Right atrium auricular region (tissue), 2 donors: ENCODE results near the gene FMO1. TPM values are rescaled to one million over a fixed set of nuclear protein-coding genes. Genes with fewer than 3 reads are reported as not detected.

Source experiments
- DNase-seq: peaks from one replicate; pipeline ENCODE4 v3.0.0-alpha.2; 2019; ENCODE audit warnings: low spot score
- H3K27ac ChIP-seq, 2 donors: fragments of 200-600 bp; sonication (generic); 1 replicate in 1 of 2; 2 replicates in 1 of 2; pipeline ENCODE4 v1.5.1; 2016 to 2019
- H3K27me3 ChIP-seq, 2 donors: fragments of 200-600 bp; sonication (generic); one replicate each; pipeline versions ENCODE4 v1.5.1 to v1.6.0; 2017 to 2019
- H3K36me3 ChIP-seq: fragments of 200-600 bp; sonication (generic); one replicate; pipeline ENCODE4 v1.5.1; 2016
- H3K4me1 ChIP-seq, 2 donors: fragments of 200-600 bp; sonication (generic); one replicate each; pipeline versions ENCODE4 v1.5.1 to v1.6.0; 2017 to 2019
- H3K4me3 ChIP-seq, 2 donors: fragments of 200-600 bp; sonication (generic); 1 replicate in 1 of 2; 2 replicates in 1 of 2; pipeline ENCODE4 v1.5.1; 2017 to 2019; ENCODE audit warnings: mild to moderate bottlenecking in 1 of 2, moderate library complexity in 1 of 2
- H3K9me3 ChIP-seq, 2 donors: fragments of 200-600 bp; sonication (generic); one replicate each; pipeline ENCODE4 v1.5.1; 2019
- total RNA-seq, 2 donors: library from RNA; depleted of rRNA; stranded (reverse); fragments of >200 nt; gene quantifications; one replicate each; pipeline ENCODE4 v1.1.0, GENCODE V29; 2016
- TF ChIP-seq, protein P1 (sequence below), 2 donors: fragments of 200-600 bp; sonication (generic); IDR thresholded peaks; one replicate each; pipeline ENCODE4 v1.5.1; 2019; ENCODE audit warnings: antibody characterized with exemption in 2 of 2

Gene FMO1
- total RNA-seq, 2 donors from 2014 or later = 0.37 to 0.47 TPM

DNA sequence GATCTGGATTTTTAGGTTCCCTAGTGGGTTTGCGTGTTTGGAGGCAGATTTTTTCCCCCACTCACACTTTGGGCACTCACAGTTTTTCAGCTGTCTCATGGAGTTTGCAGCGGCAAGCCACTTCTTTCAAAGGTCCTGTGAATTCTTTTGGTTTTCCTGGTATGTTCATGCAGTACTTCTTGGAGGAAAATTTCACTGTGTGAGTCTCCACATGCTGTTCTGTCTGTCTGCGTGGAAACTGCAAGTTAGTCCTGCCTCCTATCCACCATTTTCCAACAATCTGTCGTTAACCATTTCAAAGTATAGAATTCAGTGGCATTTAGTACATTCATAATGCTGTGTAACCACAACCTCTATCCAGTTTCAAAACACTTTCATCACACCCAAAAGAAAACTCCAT is 793 bp upstream of the FMO1 start:
- TF ChIP-seq, protein P1, sequence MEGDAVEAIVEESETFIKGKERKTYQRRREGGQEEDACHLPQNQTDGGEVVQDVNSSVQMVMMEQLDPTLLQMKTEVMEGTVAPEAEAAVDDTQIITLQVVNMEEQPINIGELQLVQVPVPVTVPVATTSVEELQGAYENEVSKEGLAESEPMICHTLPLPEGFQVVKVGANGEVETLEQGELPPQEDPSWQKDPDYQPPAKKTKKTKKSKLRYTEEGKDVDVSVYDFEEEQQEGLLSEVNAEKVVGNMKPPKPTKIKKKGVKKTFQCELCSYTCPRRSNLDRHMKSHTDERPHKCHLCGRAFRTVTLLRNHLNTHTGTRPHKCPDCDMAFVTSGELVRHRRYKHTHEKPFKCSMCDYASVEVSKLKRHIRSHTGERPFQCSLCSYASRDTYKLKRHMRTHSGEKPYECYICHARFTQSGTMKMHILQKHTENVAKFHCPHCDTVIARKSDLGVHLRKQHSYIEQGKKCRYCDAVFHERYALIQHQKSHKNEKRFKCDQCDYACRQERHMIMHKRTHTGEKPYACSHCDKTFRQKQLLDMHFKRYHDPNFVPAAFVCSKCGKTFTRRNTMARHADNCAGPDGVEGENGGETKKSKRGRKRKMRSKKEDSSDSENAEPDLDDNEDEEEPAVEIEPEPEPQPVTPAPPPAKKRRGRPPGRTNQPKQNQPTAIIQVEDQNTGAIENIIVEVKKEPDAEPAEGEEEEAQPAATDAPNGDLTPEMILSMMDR (IDR thresholded peaks at IDR 0.05) = no peak
- Histone ChIP-seq H3K27ac (no peak overlapping the region), H3K36me3 (no peaks in the 10 kb centered on the region), H3K9me3 (no peaks in the 10 kb centered on the region), H3K4me1 (peaks cover 0 to 5% of the 10 kb centered on the region in 2 donors), H3K4me3 (no peak overlapping the region), H3K27me3 (no peaks in the 10 kb centered on the region)
- no peak for DNase-seq

DNA sequence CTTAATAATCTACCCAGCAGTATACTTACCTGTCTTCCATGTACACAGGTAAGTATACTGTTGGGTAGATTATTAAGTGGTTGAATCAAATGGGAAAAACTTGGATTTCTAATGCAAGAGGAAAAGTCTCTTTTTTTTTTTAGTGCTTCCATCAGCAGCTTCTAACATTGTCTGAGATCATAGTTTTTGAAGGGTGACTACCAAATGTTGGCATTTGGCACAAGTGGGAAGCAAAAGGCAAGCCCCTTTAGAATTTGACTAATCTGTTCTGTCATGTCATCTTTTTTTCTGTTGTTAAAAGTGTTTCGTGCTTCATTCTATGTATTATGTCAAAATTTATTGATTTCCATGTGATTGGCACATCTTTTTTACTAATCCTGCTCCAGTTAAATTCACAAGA is 547 bp downstream of the FMO1 start:
- TF ChIP-seq, protein P1 (IDR thresholded peaks at IDR 0.05) = no peak
- Histone ChIP-seq H3K9me3 (no peaks in the 10 kb centered on the region), H3K27ac (no peak overlapping the region), H3K36me3 (no peaks in the 10 kb centered on the region), H3K27me3 (no peaks in the 10 kb centered on the region), H3K4me1 (peaks cover 0 to 5% of the 10 kb centered on the region in 2 donors), H3K4me3 (no peak overlapping the region)
- no peak for DNase-seq

DNA sequence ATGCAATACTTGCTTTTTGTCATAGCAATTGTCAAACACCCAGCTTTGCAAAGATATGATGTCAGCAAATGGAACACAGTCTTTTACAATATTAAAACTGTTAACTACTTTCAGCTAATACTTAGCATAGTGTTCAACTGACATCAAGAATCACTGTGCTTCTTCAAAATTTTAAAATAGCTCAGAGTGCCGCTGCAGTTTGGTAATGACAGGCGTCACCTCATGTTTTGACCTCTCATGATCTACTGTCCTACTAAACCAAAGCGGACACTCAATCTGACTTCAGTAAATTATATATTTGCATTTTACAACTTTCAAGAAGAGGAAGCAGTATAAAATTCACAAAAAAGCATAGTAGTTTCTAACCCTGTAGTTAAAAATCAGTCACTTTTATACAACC is 2.0 kb downstream of the FMO1 start:
- Histone ChIP-seq H3K27me3 (no peaks in the 10 kb centered on the region), H3K9me3 (no peaks in the 10 kb centered on the region)
- no peak for DNase-seq

DNA sequence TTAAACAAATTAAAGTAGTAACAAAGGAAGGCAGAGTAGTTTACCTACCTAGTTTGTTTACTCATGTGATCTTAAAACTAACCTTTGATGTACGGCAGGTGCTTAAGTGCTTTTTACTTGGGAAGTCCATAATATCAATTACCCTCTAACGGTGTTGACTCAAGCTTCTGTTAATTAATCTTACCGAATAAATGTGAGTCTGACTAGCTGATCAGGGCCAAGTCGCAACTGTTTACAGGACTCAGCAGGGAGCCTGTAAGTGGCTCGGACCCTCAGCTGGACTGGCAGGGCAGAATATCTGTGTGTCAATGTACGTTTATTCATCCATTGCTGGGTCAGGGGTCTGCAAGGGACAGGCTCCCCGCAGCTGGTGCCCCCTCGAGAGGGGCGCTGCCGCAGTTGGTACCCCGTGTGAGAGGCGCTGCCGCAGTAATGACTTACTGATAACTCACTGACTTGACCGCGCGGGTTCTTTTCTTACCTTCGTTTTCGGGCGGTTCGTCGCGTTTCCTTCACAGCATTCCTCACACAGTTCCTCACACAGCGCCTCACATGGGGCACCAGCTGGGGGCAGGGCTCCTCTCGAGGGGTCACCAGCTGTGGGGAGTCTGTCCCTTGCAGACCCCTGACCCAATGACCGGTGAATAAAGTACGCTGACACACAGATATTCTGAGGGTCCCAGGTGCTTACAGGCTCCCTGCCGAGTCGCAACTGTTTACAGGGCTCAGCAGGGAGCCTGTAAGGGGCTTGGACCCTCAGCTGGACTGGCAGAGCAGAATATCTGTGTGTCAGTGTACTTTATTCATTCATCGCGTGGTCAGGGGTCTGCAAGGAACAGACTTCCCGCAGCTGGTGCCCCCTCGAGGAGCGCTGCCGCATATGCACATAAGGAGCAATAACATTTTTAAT is 3.0 kb downstream of the FMO1 start:
- Histone ChIP-seq H3K27ac (peak overlapping the region; percentile 29 to 41), H3K4me1 (peaks cover 0 to 5% of the 10 kb centered on the region in 2 donors), H3K36me3 (no peaks in the 10 kb centered on the region), H3K4me3 (peak overlapping the region; percentile 53 to 57), H3K27me3 (no peaks in the 10 kb centered on the region), H3K9me3 (no peaks in the 10 kb centered on the region)
- peak; percentile 66 for DNase-seq
- TF ChIP-seq, protein P1 (IDR thresholded peaks at IDR 0.05) = peak in 1 of 2 donors; percentile 63

More for the DNA sequence above, 2.0 kb downstream of the FMO1 start:
- Histone ChIP-seq H3K4me3 (no peak overlapping the region), H3K27ac (peak overlapping the region; percentile 29 to 41), H3K4me1 (peaks cover 0 to 5% of the 10 kb centered on the region in 2 donors), H3K36me3 (no peaks in the 10 kb centered on the region)
- TF ChIP-seq, protein P1 (IDR thresholded peaks at IDR 0.05) = no peak

DNA sequence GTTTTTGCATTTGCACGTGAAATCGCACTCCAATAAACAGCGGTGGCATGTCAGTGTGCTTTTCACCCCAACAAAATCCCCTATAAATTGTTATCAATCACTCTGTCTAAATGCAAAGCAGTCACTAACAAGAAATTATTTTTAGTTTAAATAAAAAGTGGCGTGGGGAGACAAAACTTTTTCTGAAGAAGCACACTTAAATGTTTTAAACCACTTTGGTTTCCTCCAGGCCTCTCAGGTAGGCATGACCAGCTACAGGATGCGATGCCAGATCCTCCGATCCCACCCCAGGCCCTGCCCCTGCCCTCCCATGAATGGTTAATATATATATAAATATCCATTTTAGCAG is 3.6 kb downstream of the FMO1 start:
- TF ChIP-seq, protein P1 (IDR thresholded peaks at IDR 0.05) = no peak

More for the DNA sequence above, 3.6 kb downstream of the FMO1 start:
- Histone ChIP-seq H3K4me3 (peak overlapping the region; percentile 53 to 57), H3K4me1 (peaks cover 0 to 5% of the 10 kb centered on the region in 2 donors), H3K27ac (no peak overlapping the region), H3K27me3 (no peaks in the 10 kb centered on the region), H3K36me3 (no peaks in the 10 kb centered on the region), H3K9me3 (no peaks in the 10 kb centered on the region)
- DNase-seq = no peak
